GM19463 (cell line): ENCODE results near the gene PCDHGA3.
"Not testable (repeated sequence)": the region's sequence is repeated elsewhere in the genome, so short reads cannot be mapped to it uniquely, and the experiment has no call there.

Source experiments
- ATAC-seq: cut with Tn5 transposase; IDR thresholded peaks from one replicate; pipeline ENCODE4 v1.9.1; 2021; ENCODE audit warnings: mild to moderate bottlenecking, moderate library complexity; ENCODE audit not compliant: unreplicated experiment

PCDHGA3 gene

GRCh38 chr5:141346017-141346416 lies 2.4 kb downstream of the PCDHGA3 start:
- ATAC-seq: not testable (repeated sequence)

GRCh38 chr5:141349917-141350619 lies 6.4 kb downstream of the PCDHGA3 start, which contains the start of gene PCDHGB1:
Gene PCDHGB1, plus strand, starts transcription at chr5:141350099. Its CDS starts 162 bp downstream, at chr5:141350261.
- ATAC-seq: peak; percentile 94

- ATAC-seq: no peak
These were observed 8.0 kb downstream of the PCDHGA3 start for GRCh38 chr5:141351591-141351990.

GRCh38 chr5:141354900-141355469 lies 11.4 kb downstream of the PCDHGA3 start, which contains the start of gene PCDHGA4:
Gene PCDHGA4, plus strand, starts transcription at chr5:141355021. Its CDS starts 87 bp downstream, at chr5:141355108.
- no peak for ATAC-seq

- no peak for ATAC-seq
These were observed 12.0 kb downstream of the PCDHGA3 start for GRCh38 chr5:141355641-141356040.

- no peak for ATAC-seq
These were observed 12.5 kb downstream of the PCDHGA3 start for GRCh38 chr5:141356133-141356532.

- no peak for ATAC-seq
These were observed 13.3 kb downstream of the PCDHGA3 start for GRCh38 chr5:141356950-141357349.

GRCh38 chr5:141359790-141360426 lies 16.3 kb downstream of the PCDHGA3 start, which contains the start of gene PCDHGB2:
Gene PCDHGB2, plus strand, starts transcription at chr5:141359994. Its CDS starts 142 bp downstream, at chr5:141360136.
- ATAC-seq: no peak

- ATAC-seq: no peak
These were observed 17.1 kb downstream of the PCDHGA3 start for GRCh38 chr5:141360685-141361084.

- ATAC-seq: no peak
These were observed 19.1 kb downstream of the PCDHGA3 start for GRCh38 chr5:141362719-141363118.

GRCh38 chr5:141363952-141364660 lies 20.5 kb downstream of the PCDHGA3 start, which contains the start of gene PCDHGA5:
Gene PCDHGA5, plus strand, starts transcription at chr5:141364162. Its CDS starts 169 bp downstream, at chr5:141364331.
- no peak for ATAC-seq

GRCh38 chr5:141366016-141366896 lies 22.6 kb downstream of the PCDHGA3 start:
- no peak for ATAC-seq

- ATAC-seq: peak; percentile 97
These were observed 26.6 kb downstream of the PCDHGA3 start, which contains the start of gene PCDHGB3 for GRCh38 chr5:141369994-141370848. Gene PCDHGB3, plus strand, starts transcription at chr5:141370242. Its CDS starts 153 bp downstream, at chr5:141370395.

- ATAC-seq: no peak
These were observed 28.2 kb downstream of the PCDHGA3 start for GRCh38 chr5:141371572-141372475.

GRCh38 chr5:141373673-141374317 lies 30.2 kb downstream of the PCDHGA3 start, which contains the start of gene PCDHGA6:
Gene PCDHGA6, plus strand, starts transcription at chr5:141373891. Its CDS starts 193 bp downstream, at chr5:141374084.
- ATAC-seq: no peak

- ATAC-seq: no peak
These were observed 31.0 kb downstream of the PCDHGA3 start for GRCh38 chr5:141374627-141375026.

- ATAC-seq: not testable (repeated sequence)
These were observed 32.0 kb downstream of the PCDHGA3 start for GRCh38 chr5:141375444-141376155.
